DND-41 (cell line): ENCODE measurements around the gene FGF8.

Experiments
- ATAC-seq: fragments of 200-7000 bp; cut with Tn5 transposase; 3 replicates; pipeline ENCODE4 v1.9.1; 2021; ENCODE audit warnings: low read depth; ENCODE audit not compliant: insufficient read depth
- DNase-seq: peaks from one replicate; pipeline ENCODE4 v3.0.0-alpha.2; 2020
- H2AFZ ChIP-seq: 2 replicates; pipeline ENCODE4 v1.6.0; 2012; ENCODE audit warnings: low read depth, low read length
- H3K27ac ChIP-seq: 2 replicates; pipeline ENCODE4 v1.5.1; 2012; ENCODE audit warnings: low read length, inconsistent platforms
- H3K27me3 ChIP-seq: fragments of 200-600 bp; sonication (generic); 2 replicates; pipeline ENCODE4 v1.6.0; 2012; ENCODE audit warnings: low read length, mild to moderate bottlenecking, inconsistent platforms; ENCODE audit not compliant: insufficient read depth, poor library complexity
- H3K36me3 ChIP-seq: 2 replicates; pipeline ENCODE4 v1.5.1; 2012; ENCODE audit warnings: low read length, inconsistent platforms; ENCODE audit not compliant: insufficient read depth
- H3K4me1 ChIP-seq: 2 replicates; pipeline ENCODE4 v1.5.1; 2012; ENCODE audit warnings: mild to moderate bottlenecking, low read length; ENCODE audit not compliant: insufficient read depth
- H3K4me2 ChIP-seq: 2 replicates; pipeline ENCODE4 v1.6.0; 2012; ENCODE audit warnings: mild to moderate bottlenecking, moderate library complexity, low read length, inconsistent platforms; ENCODE audit not compliant: insufficient read depth
- H3K4me3 ChIP-seq, 2 experiments: fragments of 200-600 bp in 1 of 2; shearing (Covaris generic) in 1 of 2; 2 replicates each; pipeline ENCODE4 v1.5.1; 2012 to 2016; ENCODE audit warnings: inconsistent platforms in 2 of 2, low read length in 2 of 2, mild to moderate bottlenecking in 2 of 2, low read depth in 1 of 2, moderate library complexity in 1 of 2
- H3K79me2 ChIP-seq: 2 replicates; pipeline ENCODE4 v1.6.0; 2012; ENCODE audit warnings: low read length, inconsistent platforms; ENCODE audit not compliant: insufficient read depth
- H3K9ac ChIP-seq: 2 replicates; pipeline ENCODE4 v1.6.0; 2012; ENCODE audit warnings: low read depth, mild to moderate bottlenecking, inconsistent platforms, low read length, moderate library complexity
- H3K9me3 ChIP-seq: 2 replicates; pipeline ENCODE4 v1.5.1; 2012; ENCODE audit warnings: low read length, moderate library complexity, mild to moderate bottlenecking, inconsistent platforms; ENCODE audit not compliant: insufficient read depth, severe bottlenecking
- H4K20me1 ChIP-seq: 2 replicates; pipeline ENCODE4 v1.6.0; 2012; ENCODE audit warnings: low read length; ENCODE audit not compliant: insufficient read depth
- EZH2 ChIP-seq: IDR thresholded peaks from 3 replicates; pipeline ENCODE4 v1.6.1; 2012; ENCODE audit warnings: borderline replicate concordance, low read depth, mild to moderate bottlenecking, moderate library complexity, low read length, inconsistent platforms; ENCODE audit not compliant: severe bottlenecking
- TF ChIP-seq, protein P1 (sequence below): IDR thresholded peaks from 2 replicates; pipeline ENCODE4 v1.5.1; 2012; ENCODE audit warnings: borderline replicate concordance, low read length, moderate library complexity, mild to moderate bottlenecking; ENCODE audit not compliant: poor library complexity, severe bottlenecking; ENCODE audit errors: extremely low read depth

Gene FGF8

DNA sequence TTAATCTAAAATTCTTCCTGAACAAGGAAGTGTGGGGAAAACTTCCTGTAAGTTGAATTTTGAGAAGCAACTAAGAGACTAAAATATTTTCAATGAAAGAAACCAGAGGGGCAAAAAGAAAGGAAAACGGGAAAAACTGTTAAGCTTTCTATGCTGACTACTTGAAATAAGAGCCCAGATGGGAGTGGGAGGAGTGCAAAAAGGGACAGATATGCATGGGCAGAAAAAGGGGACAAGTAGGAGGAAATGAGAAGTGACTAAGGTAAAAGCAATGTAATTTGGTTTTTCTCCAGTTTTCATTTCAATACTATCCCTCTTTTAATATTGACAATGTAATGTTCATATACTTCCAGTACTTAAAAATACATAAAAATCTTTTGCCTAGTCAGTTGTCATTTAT lies 31.2 kb upstream of the FGF8 start:
- Histone ChIP-seq H3K27me3 (no peaks in the 10 kb centered on the region), H3K4me2 (no peak overlapping the region), H3K9me3 (no peaks in the 10 kb centered on the region), H3K9ac (no peak overlapping the region), H3K4me1 (no peaks in the 10 kb centered on the region), H3K79me2 (peaks cover 72% of the 10 kb centered on the region), H3K4me3 (no peak overlapping the region), H2AFZ (no peak overlapping the region), H3K27ac (no peak overlapping the region), H3K36me3 (peaks cover 94% of the 10 kb centered on the region), H4K20me1 (peaks cover 21% of the 10 kb centered on the region)
- no peak for ATAC-seq
- TF ChIP-seq EZH2, result no peak
- TF ChIP-seq, protein P1, sequence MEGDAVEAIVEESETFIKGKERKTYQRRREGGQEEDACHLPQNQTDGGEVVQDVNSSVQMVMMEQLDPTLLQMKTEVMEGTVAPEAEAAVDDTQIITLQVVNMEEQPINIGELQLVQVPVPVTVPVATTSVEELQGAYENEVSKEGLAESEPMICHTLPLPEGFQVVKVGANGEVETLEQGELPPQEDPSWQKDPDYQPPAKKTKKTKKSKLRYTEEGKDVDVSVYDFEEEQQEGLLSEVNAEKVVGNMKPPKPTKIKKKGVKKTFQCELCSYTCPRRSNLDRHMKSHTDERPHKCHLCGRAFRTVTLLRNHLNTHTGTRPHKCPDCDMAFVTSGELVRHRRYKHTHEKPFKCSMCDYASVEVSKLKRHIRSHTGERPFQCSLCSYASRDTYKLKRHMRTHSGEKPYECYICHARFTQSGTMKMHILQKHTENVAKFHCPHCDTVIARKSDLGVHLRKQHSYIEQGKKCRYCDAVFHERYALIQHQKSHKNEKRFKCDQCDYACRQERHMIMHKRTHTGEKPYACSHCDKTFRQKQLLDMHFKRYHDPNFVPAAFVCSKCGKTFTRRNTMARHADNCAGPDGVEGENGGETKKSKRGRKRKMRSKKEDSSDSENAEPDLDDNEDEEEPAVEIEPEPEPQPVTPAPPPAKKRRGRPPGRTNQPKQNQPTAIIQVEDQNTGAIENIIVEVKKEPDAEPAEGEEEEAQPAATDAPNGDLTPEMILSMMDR, result no peak
- DNase-seq, result no peak

DNA sequence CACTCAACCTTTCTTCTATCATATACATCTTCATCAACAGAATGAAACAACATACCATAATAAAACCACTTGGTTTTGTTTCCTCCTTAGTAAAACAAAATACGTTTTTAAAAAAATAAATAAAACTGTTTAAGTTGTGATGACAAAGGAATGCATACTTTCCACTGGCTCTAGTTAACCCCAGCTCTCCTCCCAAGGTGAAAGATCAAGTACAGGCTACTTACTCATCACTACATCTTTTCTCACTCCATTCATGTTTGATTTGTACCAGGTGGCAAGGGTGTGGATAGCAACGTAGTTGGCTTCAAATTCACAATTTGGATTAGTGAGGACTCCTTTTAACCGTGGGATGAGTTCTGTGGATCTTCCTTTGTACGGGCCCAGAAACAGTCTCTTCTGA lies 27.6 kb upstream of the FGF8 start:
- no peaks in the 10 kb centered on the region for H3K27me3 ChIP-seq
- no peak for DNase-seq

DNA sequence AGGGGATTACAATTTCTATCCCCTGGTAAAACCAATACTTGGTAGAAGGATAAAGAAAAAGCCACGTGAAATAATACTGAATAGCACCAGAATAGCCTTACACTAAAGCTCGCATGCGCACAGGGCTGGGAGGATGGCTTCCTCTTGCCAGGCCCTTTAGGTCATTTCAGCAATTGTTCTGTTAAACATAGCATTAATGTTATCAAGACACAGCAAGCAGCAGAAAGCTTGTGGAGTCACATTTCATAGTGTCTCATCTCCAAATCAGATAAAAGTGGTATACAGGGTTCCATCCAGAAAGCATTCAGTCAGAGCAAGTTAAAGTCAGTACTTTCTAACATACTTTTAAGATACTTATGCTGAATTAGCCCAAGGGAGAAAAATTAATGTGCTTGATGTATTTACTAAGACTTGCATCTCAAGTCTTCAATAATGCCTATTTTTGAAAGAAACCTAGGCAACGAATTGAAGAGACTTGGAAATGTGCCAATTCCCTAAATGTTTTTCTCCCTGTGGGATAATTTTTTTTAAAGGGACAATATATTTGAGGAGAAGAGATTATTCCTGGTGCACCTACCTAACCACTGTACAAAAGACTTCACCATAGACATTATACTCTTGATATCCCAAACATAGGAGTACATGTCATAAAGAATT lies 21.6 kb upstream of the FGF8 start:
- ATAC-seq (no peak), DNase-seq (no peak)
- H3K4me1 ChIP-seq, result no peaks in the 10 kb centered on the region
- no peak for TF ChIP-seq EZH2
- TF ChIP-seq, protein P1, result no peak
- H3K4me2 ChIP-seq, result no peak overlapping the region
- H3K36me3 ChIP-seq, result peaks cover 93% of the 10 kb centered on the region
- H3K4me3 ChIP-seq, result no peak overlapping the region
- H3K79me2 ChIP-seq, result peaks cover 44% of the 10 kb centered on the region
- no peaks in the 10 kb centered on the region for H3K27me3 ChIP-seq
- no peak overlapping the region for H3K27ac ChIP-seq
- H4K20me1 ChIP-seq, result peaks cover 21% of the 10 kb centered on the region
- no peaks in the 10 kb centered on the region for H3K9me3 ChIP-seq
- no peak overlapping the region for H2AFZ ChIP-seq
- H3K9ac ChIP-seq, result no peak overlapping the region

More for the DNA sequence above, 27.6 kb upstream of the FGF8 start:
- Histone ChIP-seq H3K4me1 (no peaks in the 10 kb centered on the region), H3K27ac (no peak overlapping the region), H2AFZ (no peak overlapping the region), H3K9ac (no peak overlapping the region), H3K4me3 (no peak overlapping the region), H3K79me2 (peaks cover 67% of the 10 kb centered on the region), H3K9me3 (no peaks in the 10 kb centered on the region), H3K36me3 (peaks cover 94% of the 10 kb centered on the region), H4K20me1 (peaks cover 20% of the 10 kb centered on the region), H3K4me2 (no peak overlapping the region)
- no peak for TF ChIP-seq EZH2
- TF ChIP-seq, protein P1, result no peak
- ATAC-seq, result no peak

DNA sequence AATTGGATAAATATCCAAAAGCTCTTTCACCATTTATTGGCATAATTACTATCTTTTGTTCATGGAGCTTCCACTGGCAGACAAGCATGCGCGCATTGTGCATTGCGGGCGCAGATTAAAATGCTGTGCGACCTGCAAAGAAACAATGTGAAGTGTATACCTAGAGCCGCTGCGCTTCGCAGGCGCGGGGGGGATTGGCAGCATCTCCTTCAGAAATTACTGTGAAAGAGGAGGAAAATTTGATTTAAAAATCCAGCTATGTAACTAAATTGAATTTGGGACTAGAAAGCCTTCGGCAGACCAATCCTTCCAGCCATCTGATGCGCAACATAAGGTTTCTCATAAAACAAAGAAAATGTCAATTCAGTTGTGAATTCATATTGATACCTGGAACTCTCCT lies 17.6 kb upstream of the FGF8 start:
- H3K27me3 ChIP-seq, result no peaks in the 10 kb centered on the region
- peaks cover 14% of the 10 kb centered on the region for H3K79me2 ChIP-seq
- DNase-seq, result no peak
- ATAC-seq, result no peak
- peaks cover 5% of the 10 kb centered on the region; the same call in 1 of the 2 replicates for H4K20me1 ChIP-seq
- no peak overlapping the region for H2AFZ ChIP-seq
- H3K4me1 ChIP-seq, result no peaks in the 10 kb centered on the region
- H3K36me3 ChIP-seq, result peaks cover 90% of the 10 kb centered on the region
- H3K4me3 ChIP-seq, result no peak overlapping the region
- H3K9me3 ChIP-seq, result no peaks in the 10 kb centered on the region
- no peak overlapping the region for H3K9ac ChIP-seq
- TF ChIP-seq EZH2, result no peak
- TF ChIP-seq, protein P1, result no peak
- H3K27ac ChIP-seq, result no peak overlapping the region
- no peak overlapping the region for H3K4me2 ChIP-seq
